Hepatocyte (in vitro differentiated cells): ENCODE data around the gene ATIC. TPM values are rescaled to one million over a fixed set of nuclear protein-coding genes. Genes with fewer than 3 reads are reported as not detected.

Experiments used
- DNase-seq: peaks from one replicate; pipeline ENCODE4 v3.0.0-alpha.2; 2016; ENCODE audit warnings: low spot score
- H2AFZ ChIP-seq: fragments of 200-600 bp; sonication (generic); 2 replicates; pipeline ENCODE4 v1.6.0; 2016; ENCODE audit warnings: antibody characterized with exemption, mild to moderate bottlenecking
- H3K27ac ChIP-seq: fragments of 200-600 bp; sonication (generic); 2 replicates; pipeline ENCODE4 v1.5.1; 2016; ENCODE audit warnings: mild to moderate bottlenecking
- H3K27me3 ChIP-seq: fragments of 200-600 bp; sonication (generic); 2 replicates; pipeline ENCODE4 v1.6.1; 2016
- H3K36me3 ChIP-seq: fragments of 200-600 bp; sonication (generic); replicated peaks from 2 replicates; pipeline ENCODE4 v1.5.1; 2016; ENCODE audit warnings: low read depth; ENCODE audit not compliant: insufficient read depth
- H3K4me1 ChIP-seq: fragments of 200-600 bp; sonication (generic); 2 replicates; pipeline ENCODE4 v1.5.1; 2016; ENCODE audit warnings: mild to moderate bottlenecking, moderate library complexity; ENCODE audit not compliant: insufficient read depth
- H3K4me2 ChIP-seq: fragments of 200-600 bp; sonication (generic); 2 replicates; pipeline ENCODE4 v1.6.0; 2016
- H3K4me3 ChIP-seq: fragments of 200-600 bp; sonication (generic); 2 replicates; pipeline ENCODE4 v1.5.1; 2016; ENCODE audit warnings: mild to moderate bottlenecking
- H3K79me2 ChIP-seq: fragments of 200-600 bp; sonication (generic); 2 replicates; pipeline ENCODE4 v1.6.0; 2017; ENCODE audit warnings: mild to moderate bottlenecking
- H3K9me2 ChIP-seq: fragments of 200-600 bp; sonication (generic); replicated peaks from 2 replicates; pipeline ENCODE4 v1.6.0; 2017; ENCODE audit warnings: mild to moderate bottlenecking; ENCODE audit not compliant: insufficient read depth
- H3K9me3 ChIP-seq: fragments of 200-600 bp; sonication (generic); 2 replicates; pipeline ENCODE4 v1.5.1; 2016; ENCODE audit warnings: low read depth, mild to moderate bottlenecking
- H4K20me1 ChIP-seq: fragments of 200-600 bp; sonication (generic); 2 replicates; pipeline ENCODE4 v1.6.0; 2016; ENCODE audit warnings: mild to moderate bottlenecking; ENCODE audit not compliant: insufficient read depth, poor library complexity, severe bottlenecking
- CTCF ChIP-seq: fragments of 200-600 bp; sonication (generic); IDR thresholded peaks from 2 replicates; pipeline ENCODE4 v1.5.1; 2016; ENCODE audit warnings: antibody characterized with exemption, mild to moderate bottlenecking; ENCODE audit not compliant: poor library complexity
- EZH2 ChIP-seq: fragments of 200-600 bp; sonication (generic); IDR thresholded peaks from 2 replicates; pipeline ENCODE4 v1.6.1; 2016; ENCODE audit warnings: antibody characterized with exemption, mild to moderate bottlenecking, borderline replicate concordance
- EZH2phosphoT487 ChIP-seq: fragments of 200-600 bp; sonication (generic); IDR thresholded peaks from one replicate; pipeline ENCODE4 v1.6.1; 2018; ENCODE audit warnings: antibody characterized with exemption, mild to moderate bottlenecking, low read depth, moderate library complexity; ENCODE audit not compliant: unreplicated experiment, severe bottlenecking
- WGBS: methylation state at CpG from one replicate; pipeline ENCODE4 v1.1.6; 2016; ENCODE audit warnings: low lambda C conversion rate; ENCODE audit errors: missing lambda C conversion rate; 5-methylcytosine and 5-hydroxymethylcytosine counted together
- polyA plus RNA-seq: library from polyadenylated mRNA; unstranded; fragments of >200 nt; fragmentation: Nextera tagmentation; extraction: Ambion mirVana; gene quantifications from 2 replicates; pipeline ENCODE4 v1.2.1, GENCODE V29; 2016
- total RNA-seq: library from RNA; depleted of rRNA; stranded (reverse); fragments of >200 nt; gene quantifications from 2 replicates; pipeline ENCODE4 v1.2.3, GENCODE V29; 2014

ATIC gene
- total and polyA plus RNA-seq, 2 experiments from 2014 or later: 19.6 to 82.7 TPM

GRCh38 chr2:215365184-215365658 lies 53.4 kb downstream of the ATIC start:
- Histone ChIP-seq H3K4me1 (no peaks in the 10 kb centered on the region), H3K9me3 (no peaks in the 10 kb centered on the region), H2AFZ (no peak overlapping the region), H3K27ac (no peak overlapping the region), H3K36me3 (peaks cover 19% of the 10 kb centered on the region), H3K4me3 (no peak overlapping the region), H4K20me1 (peaks cover 3% of the 10 kb centered on the region), H3K9me2 (no peaks in the 10 kb centered on the region), H3K79me2 (no peaks in the 10 kb centered on the region), H3K4me2 (no peak overlapping the region), H3K27me3 (no peaks in the 10 kb centered on the region)
- whole genome bisulfite sequencing: 92% methylated on average over 4 of the region's 4 CpGs
- TF ChIP-seq EZH2 (no peak), EZH2phosphoT487 (no peak), CTCF (no peak)
- DNase-seq: no peak

- H3K4me3 ChIP-seq: no peak overlapping the region
- peaks cover 3% of the 10 kb centered on the region for H4K20me1 ChIP-seq
- H3K9me2 ChIP-seq: no peaks in the 10 kb centered on the region
- H3K27me3 ChIP-seq: no peaks in the 10 kb centered on the region
- DNase-seq: no peak
- TF ChIP-seq EZH2phosphoT487 (no peak), CTCF (no peak), EZH2 (no peak)
- H3K27ac ChIP-seq: no peak overlapping the region
- no peak overlapping the region for H2AFZ ChIP-seq
- no peak overlapping the region for H3K4me2 ChIP-seq
- H3K36me3 ChIP-seq: peaks cover 17% of the 10 kb centered on the region
- no peaks in the 10 kb centered on the region for H3K79me2 ChIP-seq
- 96% methylated on average over 4 of the region's 4 CpGs for WGBS
- H3K9me3 ChIP-seq: no peaks in the 10 kb centered on the region
- no peaks in the 10 kb centered on the region for H3K4me1 ChIP-seq
Measured at GRCh38 chr2:215366440-215367032, 54.7 kb downstream of the ATIC start.

GRCh38 chr2:215367662-215368492 lies 56.0 kb downstream of the ATIC start:
- Histone ChIP-seq H3K4me1 (no peaks in the 10 kb centered on the region), H3K27ac (no peak overlapping the region), H3K36me3 (peaks cover 17% of the 10 kb centered on the region), H3K4me2 (no peak overlapping the region), H2AFZ (no peak overlapping the region), H3K9me3 (no peaks in the 10 kb centered on the region), H4K20me1 (peaks cover 3% of the 10 kb centered on the region), H3K4me3 (no peak overlapping the region), H3K27me3 (no peaks in the 10 kb centered on the region), H3K79me2 (no peaks in the 10 kb centered on the region), H3K9me2 (no peaks in the 10 kb centered on the region)
- no peak for TF ChIP-seq EZH2
- no peak for TF ChIP-seq CTCF
- no peak for TF ChIP-seq EZH2phosphoT487
- WGBS: 92% methylated on average over 11 of the region's 11 CpGs
- no peak for DNase-seq
